GM19193 (cell line): ENCODE measurements around the gene TOM1.

Experiments used
- POLR2A ChIP-seq: IDR thresholded peaks from 4 replicates; pipeline ENCODE4 v1.6.1; 2011; ENCODE audit not compliant: insufficient read depth, insufficient read length; ENCODE audit errors: extremely low read depth

TOM1 gene

DNA sequence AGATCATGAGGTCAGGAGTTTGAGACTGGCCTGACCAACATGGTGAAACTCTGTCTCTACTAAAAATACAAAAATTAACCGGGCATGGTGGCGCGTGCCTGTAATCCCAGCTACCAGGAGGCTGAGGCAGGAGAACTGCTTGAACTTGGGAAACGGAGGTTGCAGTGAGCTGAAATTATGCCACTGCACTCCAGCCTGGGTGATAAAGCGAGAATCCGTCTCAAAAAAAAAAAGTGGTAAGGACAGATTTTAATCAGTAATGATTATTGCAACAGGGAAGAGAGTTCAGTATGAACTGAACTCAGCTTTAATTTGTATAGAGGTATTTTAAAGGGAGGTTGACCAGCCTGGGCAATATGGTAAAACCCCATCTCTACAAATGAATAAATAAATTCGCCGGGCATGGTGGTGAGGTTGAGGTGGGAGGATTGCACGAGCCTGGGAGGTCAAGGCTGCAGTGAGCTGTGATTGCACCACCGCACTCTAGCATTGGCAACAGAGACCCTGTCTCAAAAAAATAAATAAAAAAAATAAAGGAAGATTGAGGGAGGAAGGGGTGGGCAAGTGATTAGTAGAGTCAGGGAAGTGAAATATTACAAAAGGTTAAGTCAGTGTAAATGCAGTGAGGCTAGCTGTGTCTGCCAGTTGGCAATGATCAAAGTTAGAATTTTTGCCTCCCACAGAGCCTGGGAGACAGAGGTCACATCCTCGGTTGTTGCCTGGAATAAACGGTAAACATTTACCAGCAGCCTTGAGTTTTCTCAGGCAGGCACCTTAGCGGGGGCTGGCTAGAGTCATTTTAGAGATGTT, 97.6 kb downstream of the TOM1 start:
- TF ChIP-seq POLR2A, result no peak
